Measurements from ENCODE around the gene TRPV4.

- TF ChIP-seq, protein P1, sequence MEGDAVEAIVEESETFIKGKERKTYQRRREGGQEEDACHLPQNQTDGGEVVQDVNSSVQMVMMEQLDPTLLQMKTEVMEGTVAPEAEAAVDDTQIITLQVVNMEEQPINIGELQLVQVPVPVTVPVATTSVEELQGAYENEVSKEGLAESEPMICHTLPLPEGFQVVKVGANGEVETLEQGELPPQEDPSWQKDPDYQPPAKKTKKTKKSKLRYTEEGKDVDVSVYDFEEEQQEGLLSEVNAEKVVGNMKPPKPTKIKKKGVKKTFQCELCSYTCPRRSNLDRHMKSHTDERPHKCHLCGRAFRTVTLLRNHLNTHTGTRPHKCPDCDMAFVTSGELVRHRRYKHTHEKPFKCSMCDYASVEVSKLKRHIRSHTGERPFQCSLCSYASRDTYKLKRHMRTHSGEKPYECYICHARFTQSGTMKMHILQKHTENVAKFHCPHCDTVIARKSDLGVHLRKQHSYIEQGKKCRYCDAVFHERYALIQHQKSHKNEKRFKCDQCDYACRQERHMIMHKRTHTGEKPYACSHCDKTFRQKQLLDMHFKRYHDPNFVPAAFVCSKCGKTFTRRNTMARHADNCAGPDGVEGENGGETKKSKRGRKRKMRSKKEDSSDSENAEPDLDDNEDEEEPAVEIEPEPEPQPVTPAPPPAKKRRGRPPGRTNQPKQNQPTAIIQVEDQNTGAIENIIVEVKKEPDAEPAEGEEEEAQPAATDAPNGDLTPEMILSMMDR (IDR thresholded peaks at IDR 0.05 in 4 of 5, conservative IDR thresholded peaks at IDR 0.05 in 1 of 5): no peak
- TF ChIP-seq POLR2A (IDR thresholded peaks at IDR 0.05): no peak
Measured at GRCh38 chr12:109803678-109804077, 29.5 kb downstream of the TRPV4 start.
